ENCODE measurements around the gene PDLIM1. TPM values are rescaled to one million over a fixed set of nuclear protein-coding genes. Genes with fewer than 3 reads are reported as not detected.
A peak's percentile ranks its signal among the peaks of the same experiment; 100 is the strongest.
"Not testable (repeated sequence)": the region's sequence is repeated elsewhere in the genome, so short reads cannot be mapped to it uniquely, and the experiment has no call there.

Gene PDLIM1
- total RNA-seq, 2 donors from 2014 or later = 161 to 271 TPM

- ATAC-seq = no peak
- intact Hi-C loops (cut with DNase I) = no loop called here
- DNase-seq = no peak
These were observed 39.9 kb downstream of the PDLIM1 start for GRCh38 chr10:95250856-95251255.

- intact Hi-C loops (cut with DNase I) = loop anchor here (5.0 to 10.0 kb wide), 2 partner anchors 38 to 105 kb away; no protein-coding TSS in a partner anchor
- DNase-seq (no peak), ATAC-seq (no peak)
These were observed 41.3 kb downstream of the PDLIM1 start for GRCh38 chr10:95249467-95249866.

GRCh38 chr10:95248989-95249388, 41.8 kb downstream of the PDLIM1 start:
- peak; percentile 34 to 50 for ATAC-seq
- DNase-seq = no peak
- intact Hi-C loops (cut with DNase I) = loop anchor here (5.0 to 10.0 kb wide), 2 partner anchors 38 to 106 kb away; no protein-coding TSS in a partner anchor

GRCh38 chr10:95247881-95248583, 42.8 kb downstream of the PDLIM1 start:
- intact Hi-C loops (cut with DNase I) = loop anchor here (5.0 to 10.0 kb wide), 2 partner anchors 39 to 107 kb away; no protein-coding TSS in a partner anchor
- no peak for DNase-seq
- peak; percentile 72 to 75 for ATAC-seq

GRCh38 chr10:95247200-95247880, 43.5 kb downstream of the PDLIM1 start:
- intact Hi-C loops (cut with DNase I) = loop anchor here (5.0 to 10.0 kb wide), 2 partner anchors 40 to 107 kb away; no protein-coding TSS in a partner anchor
- ATAC-seq (peak in 1 of 2 donors; percentile 56), DNase-seq (no peak)

- intact Hi-C loops (cut with DNase I) = loop anchor here (5.0 to 10.0 kb wide), 2 partner anchors 41 to 108 kb away; no protein-coding TSS in a partner anchor
- ATAC-seq = peak; percentile 45 to 60
These were observed 44.2 kb downstream of the PDLIM1 start for GRCh38 chr10:95246582-95247051.

GRCh38 chr10:95245425-95246055, 45.3 kb downstream of the PDLIM1 start:
- intact Hi-C loops (cut with DNase I) = loop anchor here (2.0 to 10.0 kb wide), 3 partner anchors 42 to 121 kb away; no protein-coding TSS in a partner anchor
- ATAC-seq (no peak), DNase-seq (no peak)

More at GRCh38 chr10:95246582-95247051, 44.2 kb downstream of the PDLIM1 start:
- peak; percentile 84 for DNase-seq

GRCh38 chr10:95244152-95244551, 46.7 kb downstream of the PDLIM1 start:
- ATAC-seq = no peak
- no peak for DNase-seq
- intact Hi-C loops (cut with DNase I) = loop anchor here (2.0 to 10.0 kb wide), 2 partner anchors 111 to 123 kb away; no protein-coding TSS in a partner anchor

- intact Hi-C loops (cut with DNase I) = loop anchor here in 1 of 2 donors (10.0 kb wide), 1 partner anchor 112 kb away; no protein-coding TSS in a partner anchor
- no peak for DNase-seq
- no peak for ATAC-seq
These were observed 47.5 kb downstream of the PDLIM1 start for GRCh38 chr10:95243318-95243617.

GRCh38 chr10:95242581-95243317, 48.1 kb downstream of the PDLIM1 start:
- ATAC-seq = peak; percentile 29 to 57
- intact Hi-C loops (cut with DNase I) = loop anchor here in 1 of 2 donors (10.0 kb wide), 1 partner anchor 112 kb away; no protein-coding TSS in a partner anchor
- no peak for DNase-seq

- no peak for DNase-seq
- ATAC-seq = no peak
- intact Hi-C loops (cut with DNase I) = loop anchor here in 1 of 2 donors (10.0 kb wide), 1 partner anchor 113 kb away; no protein-coding TSS in a partner anchor
These were observed 49.3 kb downstream of the PDLIM1 start for GRCh38 chr10:95241533-95241932.

- intact Hi-C loops (cut with DNase I) = loop anchor here in 1 of 2 donors (10.0 kb wide), 1 partner anchor 114 kb away; no protein-coding TSS in a partner anchor
- DNase-seq (no peak), ATAC-seq (no peak)
These were observed 50.0 kb downstream of the PDLIM1 start for GRCh38 chr10:95240811-95241210.

GRCh38 chr10:95240096-95240495, 50.7 kb downstream of the PDLIM1 start:
- not testable (repeated sequence) for ATAC-seq, DNase-seq
- intact Hi-C loops (cut with DNase I) = loop anchor here in 1 of 2 donors (10.0 kb wide), 1 partner anchor 115 kb away; no protein-coding TSS in a partner anchor

GRCh38 chr10:95237376-95238170, 53.2 kb downstream of the PDLIM1 start:
- DNase-seq = no peak
- intact Hi-C loops (cut with DNase I) = no loop called here
- ATAC-seq = no peak

GRCh38 chr10:95236068-95236903, 54.5 kb downstream of the PDLIM1 start:
- intact Hi-C loops (cut with DNase I) = no loop called here
- peak in 1 of 2 donors; percentile 49 for ATAC-seq
- no peak for DNase-seq

GRCh38 chr10:95235676-95236067, 55.1 kb downstream of the PDLIM1 start:
- no peak for DNase-seq
- intact Hi-C loops (cut with DNase I) = no loop called here
- no peak for ATAC-seq

- DNase-seq (no peak), ATAC-seq (no peak)
- intact Hi-C loops (cut with DNase I) = no loop called here
These were observed 55.9 kb downstream of the PDLIM1 start for GRCh38 chr10:95234951-95235350.
